T-cell (primary cell): ENCODE data around the gene IFNL3. TPM values are rescaled to one million over a fixed set of nuclear protein-coding genes. Genes with fewer than 3 reads are reported as not detected.

Experiments
- total RNA-seq, 35 experiments: library from RNA in 6 of 35; stranded (reverse) in 6 of 35; fragments of 120-200 nt in 1 of 35; gene quantifications; one replicate each; pipeline versions ENCODE4 v1.2.1 to v1.2.4 and lab custom pipeline; 2013 to 2026

Gene IFNL3
- total RNA-seq, 5 donors from 2014 or later (not counting 1 experiment from before 2014, with no cell fraction given) = not detected

Other genes with a start within 250 kb of the IFNL3 start
- under 1 TPM in 3 of 5 donors, not detected in 2; 0.41 to 0.69 (median 0.66) TPM for gene FBXO27, start 212.5 kb downstream of the IFNL3 start, total RNA-seq
- under 1 TPM in 1 of 5 donors, not detected in 4; 0.19 TPM for gene ACP7, start 160.6 kb downstream of the IFNL3 start, total RNA-seq
- 10 to 100 TPM in 3 of 5 donors, 1 to 10 TPM in 2; 8.6 to 16.8 (median 12.9) TPM for gene PAK4, start 119.2 kb downstream of the IFNL3 start, total RNA-seq
- under 1 TPM in 3 of 5 donors, not detected in 2; 0.23 to 0.46 (median 0.41) TPM for gene NCCRP1, start 48.0 kb downstream of the IFNL3 start, total RNA-seq
- 1 to 10 TPM in 2 of 5 donors, under 1 TPM in 1, not detected in 2; 0.82 to 1.7 (median 1.1) TPM for gene SYCN, start 40.7 kb downstream of the IFNL3 start, total RNA-seq
- gene IFNL4, start 3.9 kb upstream of the IFNL3 start, total RNA-seq = not detected
- gene IFNL2, start 23.4 kb upstream of the IFNL3 start, total RNA-seq = not detected
- under 1 TPM in 1 of 5 donors, not detected in 4; 0.49 TPM for gene IFNL1, start 51.4 kb upstream of the IFNL3 start, total RNA-seq
- 10 to 100 TPM in 2 of 5 donors, 1 to 10 TPM in 3; 3.5 to 10.9 (median 8.7) TPM for gene LRFN1, start 75.9 kb upstream of the IFNL3 start, total RNA-seq
- gene GMFG, start 91.0 kb upstream of the IFNL3 start, total RNA-seq = 100 to 1,000 TPM; 337 to 427 (median 397) TPM
- gene SAMD4B, start 97.4 kb upstream of the IFNL3 start, total RNA-seq = 10 to 100 TPM; 59.4 to 72.3 (median 62.0) TPM
- gene PAF1, start 146.1 kb upstream of the IFNL3 start, total RNA-seq = 10 to 100 TPM; 43.0 to 96.1 (median 45.9) TPM
- gene MED29, start 146.4 kb upstream of the IFNL3 start, total RNA-seq = 10 to 100 TPM; 42.0 to 48.7 (median 47.0) TPM
- gene ZFP36, start 161.8 kb upstream of the IFNL3 start, total RNA-seq = 1,000 to 10,000 TPM in 1 of 5 donors, 100 to 1,000 TPM in 4; 208 to 1,013 (median 233) TPM
- gene PLEKHG2, start 167.7 kb upstream of the IFNL3 start, total RNA-seq = 10 to 100 TPM; 25.2 to 88.1 (median 36.7) TPM
- gene RPS16, start 190.9 kb upstream of the IFNL3 start, total RNA-seq = 1,000 to 10,000 TPM; 3,669 to 4,521 (median 4,268) TPM
- 100 to 1,000 TPM; 180 to 301 (median 194) TPM for gene SUPT5H, start 200.6 kb upstream of the IFNL3 start, total RNA-seq
- gene TIMM50, start 235.8 kb upstream of the IFNL3 start, total RNA-seq = 10 to 100 TPM; 50.5 to 53.7 (median 53.0) TPM